OCI-LY7 (cell line): ENCODE data around the gene MUC12. TPM values are rescaled to one million over a fixed set of nuclear protein-coding genes. Genes with fewer than 3 reads are reported as not detected.
"Not testable (repeated sequence)": the region's sequence is repeated elsewhere in the genome, so short reads cannot be mapped to it uniquely, and the experiment has no call there.

Experiments
- BruUV-seq: library from RNA; stranded (reverse); fragments of 400-500 nt; replicated peaks from 2 replicates; lab custom pipeline; 2021; lab: Mats Ljungman, UMichigan
- CTCF ChIA-PET: fragments of 300-600 bp; sonication (Branson Sonifier 250); formaldehyde crosslinking; loops from one replicate; lab custom pipeline; 2022; ENCODE audit warnings: antibody characterized with exemption; ENCODE audit not compliant: unreplicated experiment; lab: Charles Lee
- POLR2A ChIA-PET: fragments of 300-600 bp; sonication (Branson Sonifier 250); formaldehyde crosslinking; loops from one replicate; lab custom pipeline; 2022; ENCODE audit warnings: antibody characterized with exemption; lab: Charles Lee
- DNase-seq: peaks from one replicate; pipeline ENCODE4 v3.0.0-alpha.2; 2015; ENCODE audit warnings: low spot score
- H2AFZ ChIP-seq: fragments of 200-600 bp; sonication (generic), shearing (Covaris generic); 2 replicates; pipeline ENCODE4 v1.6.1; 2014; ENCODE audit warnings: mild to moderate bottlenecking, antibody characterized with exemption, low read length, moderate library complexity
- H3K27ac ChIP-seq: fragments of 200-600 bp; sonication (generic); 2 replicates; pipeline ENCODE4 v1.5.1; 2014; ENCODE audit warnings: mixed run types, low read depth, mild to moderate bottlenecking, moderate library complexity, low read length, inconsistent platforms; ENCODE audit not compliant: poor library complexity, severe bottlenecking
- H3K36me3 ChIP-seq: fragments of 200-600 bp; sonication (generic); 2 replicates; pipeline ENCODE4 v1.6.1; 2014; ENCODE audit warnings: mild to moderate bottlenecking, antibody characterized with exemption, low read length, moderate library complexity, mixed read lengths; ENCODE audit not compliant: insufficient read depth
- H3K4me1 ChIP-seq: fragments of 200-600 bp; sonication (generic); 2 replicates; pipeline ENCODE4 v1.5.1; 2014; ENCODE audit warnings: mild to moderate bottlenecking, low read length; ENCODE audit not compliant: insufficient read depth, poor library complexity, severe bottlenecking
- H3K4me2 ChIP-seq: fragments of 200-600 bp; sonication (generic); 2 replicates; pipeline ENCODE4 v1.6.1; 2014; ENCODE audit warnings: mild to moderate bottlenecking, low read length
- H3K4me3 ChIP-seq: fragments of 200-600 bp; sonication (generic); 2 replicates; pipeline ENCODE4 v1.5.1; 2014; ENCODE audit warnings: mild to moderate bottlenecking, low read depth, low read length; ENCODE audit not compliant: poor library complexity, severe bottlenecking
- H3K79me2 ChIP-seq: fragments of 200-600 bp; sonication (generic); 2 replicates; pipeline ENCODE4 v1.6.1; 2016; ENCODE audit warnings: low read depth, mild to moderate bottlenecking, low read length, moderate library complexity, mixed read lengths; ENCODE audit not compliant: insufficient read depth
- H3K9me2 ChIP-seq: fragments of 200-600 bp; sonication (generic); 2 replicates; pipeline ENCODE4 v1.6.1; 2016; ENCODE audit warnings: mild to moderate bottlenecking, low read length, mixed read lengths; ENCODE audit not compliant: insufficient read depth
- H3K9me3 ChIP-seq: fragments of 200-600 bp; sonication (generic); 2 replicates; pipeline ENCODE4 v1.6.1; 2014; ENCODE audit warnings: mild to moderate bottlenecking, mixed run types, low read length, mixed read lengths
- H4K20me1 ChIP-seq: fragments of 200-600 bp; sonication (generic); 2 replicates; pipeline ENCODE4 v1.6.1; 2014; ENCODE audit warnings: mild to moderate bottlenecking, antibody characterized with exemption, low read length, moderate library complexity, mixed read lengths; ENCODE audit not compliant: insufficient read depth
- EZH2phosphoT487 ChIP-seq: fragments of 200-600 bp; sonication (generic); IDR thresholded peaks from 2 replicates; pipeline ENCODE4 v1.6.1; 2018; ENCODE audit warnings: low read depth, borderline replicate concordance, mild to moderate bottlenecking, mixed run types, antibody characterized with exemption, low read length, moderate library complexity, mixed read lengths
- intact Hi-C: fragments of 100-400 bp; cut with micrococcal nuclease; formaldehyde crosslinking; loops from one replicate; pipeline ENCODE4 v1.10.0; 2022; ENCODE audit not compliant: unreplicated experiment
- total RNA-seq, 2 experiments: library from RNA; depleted of rRNA in 1 of 2; stranded (reverse); fragments of >200 nt in 1 of 2; shearing (Covaris generic) in 1 of 2; gene quantifications; 2 replicates each; pipeline ENCODE4 v1.2.3, GENCODE V29; 2014 to 2022
- TF ChIP-seq, protein P1 (sequence below): fragments of 200-600 bp; sonication (generic); conservative IDR thresholded peaks from 2 replicates; pipeline ENCODE4 v1.5.1; 2014; ENCODE audit warnings: mild to moderate bottlenecking, antibody characterized with exemption, low read length, moderate library complexity, mixed read lengths

Gene MUC12
- total RNA-seq, 2 experiments from 2014 or later, result not detected

DNA sequence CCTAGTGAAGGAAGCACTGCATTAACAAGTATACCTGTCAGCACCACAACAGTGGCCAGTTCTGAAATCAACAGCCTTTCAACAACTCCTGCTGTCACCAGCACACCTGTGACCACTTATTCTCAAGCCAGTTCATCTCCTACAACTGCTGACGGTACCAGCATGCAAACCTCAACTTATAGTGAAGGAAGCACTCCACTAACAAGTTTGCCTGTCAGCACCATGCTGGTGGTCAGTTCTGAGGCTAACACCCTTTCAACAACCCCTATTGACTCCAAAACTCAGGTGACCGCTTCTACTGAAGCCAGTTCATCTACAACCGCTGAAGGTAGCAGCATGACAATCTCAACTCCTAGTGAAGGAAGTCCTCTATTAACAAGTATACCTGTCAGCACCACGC is 66.6 kb downstream of the MUC12 start:
- Histone ChIP-seq H3K4me3 (no peak overlapping the region), H3K9me2 (no peaks in the 10 kb centered on the region), H3K9me3 (no peaks in the 10 kb centered on the region), H3K27ac (no peak overlapping the region), H3K4me1 (no peaks in the 10 kb centered on the region), H2AFZ (no peak overlapping the region), H3K79me2 (no peaks in the 10 kb centered on the region), H4K20me1 (no peaks in the 10 kb centered on the region), H3K36me3 (no peaks in the 10 kb centered on the region), H3K4me2 (no peak overlapping the region)
- intact Hi-C loops, result no loop called here
- BruUV-seq, result no TSS peak
- no peak for TF ChIP-seq EZH2phosphoT487
- ChIA-PET CTCF (no interaction called here), POLR2A (no interaction called here)
- DNase-seq, result no peak

DNA sequence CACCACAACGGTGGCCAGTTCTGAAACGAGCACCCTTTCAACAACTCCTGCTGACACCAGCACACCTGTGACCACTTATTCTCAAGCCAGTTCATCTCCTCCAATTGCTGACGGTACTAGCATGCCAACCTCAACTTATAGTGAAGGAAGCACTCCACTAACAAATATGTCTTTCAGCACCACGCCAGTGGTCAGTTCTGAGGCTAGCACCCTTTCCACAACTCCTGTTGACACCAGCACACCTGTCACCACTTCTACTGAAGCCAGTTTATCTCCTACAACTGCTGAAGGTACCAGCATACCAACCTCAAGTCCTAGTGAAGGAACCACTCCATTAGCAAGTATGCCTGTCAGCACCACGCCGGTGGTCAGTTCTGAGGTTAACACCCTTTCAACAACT is 71.9 kb downstream of the MUC12 start:
- DNase-seq, H3K27ac ChIP-seq, H3K9me3 ChIP-seq, intact Hi-C loops, H3K79me2 ChIP-seq, CTCF ChIA-PET, H4K20me1 ChIP-seq, H3K36me3 ChIP-seq, H3K4me2 ChIP-seq, H3K4me1 ChIP-seq, BruUV-seq, H2AFZ ChIP-seq, POLR2A ChIA-PET, H3K4me3 ChIP-seq, H3K9me2 ChIP-seq: not testable (repeated sequence)

DNA sequence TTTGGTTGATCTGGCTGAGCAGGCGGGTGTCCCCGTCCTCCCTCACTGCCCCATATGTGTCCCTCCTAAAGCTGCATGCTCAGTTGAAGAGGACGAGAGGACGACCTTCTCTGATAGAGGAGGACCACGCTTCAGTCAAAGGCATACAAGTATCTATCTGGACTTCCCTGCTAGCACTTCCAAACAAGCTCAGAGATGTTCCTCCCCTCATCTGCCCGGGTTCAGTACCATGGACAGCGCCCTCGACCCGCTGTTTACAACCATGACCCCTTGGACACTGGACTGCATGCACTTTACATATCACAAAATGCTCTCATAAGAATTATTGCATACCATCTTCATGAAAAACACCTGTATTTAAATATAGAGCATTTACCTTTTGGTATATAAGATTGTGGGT is 89.0 kb downstream of the MUC12 start:
- H3K4me2 ChIP-seq, result no peak overlapping the region
- ChIA-PET CTCF (interaction anchor here (1.5 kb wide), 1 partner anchor 160 kb away, joined by 3 read pairs; no protein-coding TSS in a partner anchor), POLR2A (interaction anchor here (0.6 kb wide), 1 partner anchor 358 kb away, joined by 4 read pairs; no protein-coding TSS in a partner anchor)
- DNase-seq, result peak; percentile 45
- no peaks in the 10 kb centered on the region for H3K9me2 ChIP-seq
- no peaks in the 10 kb centered on the region for H4K20me1 ChIP-seq
- no TSS peak for BruUV-seq
- TF ChIP-seq EZH2phosphoT487, result no peak
- TF ChIP-seq, protein P1, sequence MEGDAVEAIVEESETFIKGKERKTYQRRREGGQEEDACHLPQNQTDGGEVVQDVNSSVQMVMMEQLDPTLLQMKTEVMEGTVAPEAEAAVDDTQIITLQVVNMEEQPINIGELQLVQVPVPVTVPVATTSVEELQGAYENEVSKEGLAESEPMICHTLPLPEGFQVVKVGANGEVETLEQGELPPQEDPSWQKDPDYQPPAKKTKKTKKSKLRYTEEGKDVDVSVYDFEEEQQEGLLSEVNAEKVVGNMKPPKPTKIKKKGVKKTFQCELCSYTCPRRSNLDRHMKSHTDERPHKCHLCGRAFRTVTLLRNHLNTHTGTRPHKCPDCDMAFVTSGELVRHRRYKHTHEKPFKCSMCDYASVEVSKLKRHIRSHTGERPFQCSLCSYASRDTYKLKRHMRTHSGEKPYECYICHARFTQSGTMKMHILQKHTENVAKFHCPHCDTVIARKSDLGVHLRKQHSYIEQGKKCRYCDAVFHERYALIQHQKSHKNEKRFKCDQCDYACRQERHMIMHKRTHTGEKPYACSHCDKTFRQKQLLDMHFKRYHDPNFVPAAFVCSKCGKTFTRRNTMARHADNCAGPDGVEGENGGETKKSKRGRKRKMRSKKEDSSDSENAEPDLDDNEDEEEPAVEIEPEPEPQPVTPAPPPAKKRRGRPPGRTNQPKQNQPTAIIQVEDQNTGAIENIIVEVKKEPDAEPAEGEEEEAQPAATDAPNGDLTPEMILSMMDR, result no peak
- H3K27ac ChIP-seq, result no peak overlapping the region
- no peak overlapping the region for H2AFZ ChIP-seq
- no peaks in the 10 kb centered on the region for H3K4me1 ChIP-seq
- H3K4me3 ChIP-seq, result no peak overlapping the region
- H3K9me3 ChIP-seq, result no peaks in the 10 kb centered on the region
- intact Hi-C loops, result loop anchor here (5.0 kb wide), 1 partner anchor 91 kb away; the partner anchor contains the start of gene MUC12
- H3K36me3 ChIP-seq, result no peaks in the 10 kb centered on the region
- H3K79me2 ChIP-seq, result no peaks in the 10 kb centered on the region

DNA sequence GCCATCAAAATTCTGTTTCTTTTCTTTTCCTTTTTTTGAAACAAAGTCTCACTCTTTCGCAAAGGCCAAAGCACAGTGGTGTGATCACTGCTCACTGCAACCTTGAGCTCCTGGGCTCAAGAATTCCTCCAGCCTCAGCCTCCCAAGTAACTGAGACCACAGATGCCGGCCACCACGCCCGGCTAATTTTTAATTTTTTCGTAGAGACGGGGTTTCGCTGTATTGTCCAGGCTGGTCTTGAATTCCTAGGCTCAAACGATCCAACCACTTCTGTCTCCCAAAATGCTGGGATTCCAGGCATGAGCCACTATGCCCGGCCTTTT is 90.2 kb downstream of the MUC12 start:
- Histone ChIP-seq H2AFZ (no peak overlapping the region), H3K4me2 (no peak overlapping the region), H3K4me3 (no peak overlapping the region), H3K79me2 (no peaks in the 10 kb centered on the region), H3K9me2 (no peaks in the 10 kb centered on the region), H3K4me1 (no peaks in the 10 kb centered on the region), H3K36me3 (no peaks in the 10 kb centered on the region), H3K9me3 (no peaks in the 10 kb centered on the region), H4K20me1 (no peaks in the 10 kb centered on the region), H3K27ac (no peak overlapping the region)
- intact Hi-C loops, result loop anchor here (1.0 to 5.0 kb wide), 2 partner anchors 92 to 162 kb away; partner anchors contain the start of gene MUC12
- BruUV-seq, result no TSS peak
- TF ChIP-seq, protein P1, result peak; percentile 52; the same call in 1 of the 2 replicates
- TF ChIP-seq EZH2phosphoT487, result no peak
- DNase-seq, result no peak
- POLR2A ChIA-PET, result interaction anchor here (0.6 kb wide), 1 partner anchor 1044 kb away, joined by 4 read pairs; the partner anchor contains the start of gene ZKSCAN1
- CTCF ChIA-PET, result no interaction called here
